Upper lobe of right lung (tissue), 1 donor: ENCODE results near the gene ADAMTS20. TPM values are rescaled to one million over a fixed set of nuclear protein-coding genes. Genes with fewer than 3 reads are reported as not detected.
A peak's percentile ranks its signal among the peaks of the same experiment; 100 is the strongest.

ENCODE experiments used
- ATAC-seq: fragments of 200-7000 bp; cut with Tn5 transposase; one replicate; pipeline ENCODE4 v1.9.1; 2020; ENCODE audit warnings: mild to moderate bottlenecking, moderate library complexity
- DNase-seq: peaks from one replicate; pipeline ENCODE4 v3.0.0-alpha.2; 2020
- H3K27ac ChIP-seq: fragments of 200-600 bp; one replicate; pipeline ENCODE4 v1.8.0; 2022
- H3K27me3 ChIP-seq: fragments of 200-600 bp; one replicate; pipeline ENCODE4 v1.8.0; 2022; ENCODE audit warnings: mild to moderate bottlenecking
- H3K36me3 ChIP-seq: fragments of 200-600 bp; one replicate; pipeline ENCODE4 v1.8.0; 2022
- H3K4me1 ChIP-seq: fragments of 200-600 bp; one replicate; pipeline ENCODE4 v1.8.0; 2022
- H3K4me3 ChIP-seq: fragments of 200-600 bp; one replicate; pipeline ENCODE4 v1.8.0; 2022; ENCODE audit warnings: mild to moderate bottlenecking
- H3K9me3 ChIP-seq: fragments of 200-600 bp; one replicate; pipeline ENCODE4 v1.8.0; 2022
- CTCF ChIP-seq: fragments of 200-600 bp; IDR thresholded peaks from one replicate; pipeline ENCODE4 v1.8.0; 2022; ENCODE audit warnings: antibody characterized with exemption
- intact Hi-C: fragments of 100-400 bp; cut with DNase I; formaldehyde crosslinking; loops from one replicate; pipeline ENCODE4 v1.11.0; 2022
- long read RNA-seq: library from polyadenylated mRNA; unstranded; transcript quantifications from one replicate; pipeline ENCODE4 v2.0.0, GENCODE V29; 2021
- total RNA-seq: library from RNA; stranded (reverse); fragmentation: NEBNext Ultra II Directional; extraction: Animal tissue kit (Norgen Biotek cat#: 25700); gene quantifications from one replicate; pipeline ENCODE4 v1.2.1, GENCODE V29; 2021
- donor health status: DM: no; HTN: yes; CAD: no; lungs with severe emphysema.

The ADAMTS20 gene
- total RNA-seq, result not detected
- long read RNA-seq, result 0 reads

GRCh38 chr12:43551971-43552559 is at the start of gene ADAMTS20:
Gene ADAMTS20, minus strand, starts transcription at chr12:43552203. Its CDS starts 282 bp downstream, at chr12:43551921.
- H3K27me3 ChIP-seq, result peaks cover 31% of the 10 kb centered on the region
- peaks cover 12% of the 10 kb centered on the region for H3K9me3 ChIP-seq
- H3K4me1 ChIP-seq, result no peaks in the 10 kb centered on the region
- DNase-seq (no peak), ATAC-seq (peak; percentile 17)
- TF ChIP-seq CTCF, result no peak
- no peak within 1 kb of the TSS for H3K4me3 ChIP-seq
- no peaks in the 10 kb centered on the region for H3K36me3 ChIP-seq
- no peak within 1 kb of the TSS for H3K27ac ChIP-seq
- intact Hi-C loops, result no loop called here

GRCh38 chr12:43599708-43600107 is 47.7 kb upstream of the ADAMTS20 start:
- no peaks in the 10 kb centered on the region for H3K4me1 ChIP-seq
- ATAC-seq (no peak), DNase-seq (no peak)
- H3K27me3 ChIP-seq, result no peaks in the 10 kb centered on the region
- no peak for TF ChIP-seq CTCF
- intact Hi-C loops, result no loop called here
- H3K36me3 ChIP-seq, result no peaks in the 10 kb centered on the region
- no peak overlapping the region for H3K27ac ChIP-seq
- no peak overlapping the region for H3K4me3 ChIP-seq
- H3K9me3 ChIP-seq, result no peaks in the 10 kb centered on the region

GRCh38 chr12:43599066-43599465 is 47.1 kb upstream of the ADAMTS20 start:
- Histone ChIP-seq H3K27me3 (no peaks in the 10 kb centered on the region), H3K36me3 (no peaks in the 10 kb centered on the region), H3K4me3 (no peak overlapping the region), H3K4me1 (no peaks in the 10 kb centered on the region), H3K27ac (no peak overlapping the region), H3K9me3 (no peaks in the 10 kb centered on the region)
- TF ChIP-seq CTCF, result no peak
- no peak for ATAC-seq
- intact Hi-C loops, result no loop called here
- no peak for DNase-seq

- intact Hi-C loops, result no loop called here
- DNase-seq (no peak), ATAC-seq (no peak)
- H3K27me3 ChIP-seq, result no peaks in the 10 kb centered on the region
- TF ChIP-seq CTCF, result no peak
- no peak overlapping the region for H3K4me3 ChIP-seq
- no peaks in the 10 kb centered on the region for H3K36me3 ChIP-seq
- no peaks in the 10 kb centered on the region for H3K9me3 ChIP-seq
- H3K27ac ChIP-seq, result no peak overlapping the region
- no peaks in the 10 kb centered on the region for H3K4me1 ChIP-seq
Observed at GRCh38 chr12:43590307-43590706, 38.3 kb upstream of the ADAMTS20 start.

- no peak for DNase-seq
- Histone ChIP-seq H3K27me3 (no peaks in the 10 kb centered on the region), H3K4me1 (no peaks in the 10 kb centered on the region), H3K36me3 (no peaks in the 10 kb centered on the region), H3K9me3 (no peaks in the 10 kb centered on the region), H3K4me3 (no peak overlapping the region), H3K27ac (no peak overlapping the region)
- no peak for ATAC-seq
- intact Hi-C loops, result no loop called here
- no peak for TF ChIP-seq CTCF
Observed at GRCh38 chr12:43586646-43587245, 34.7 kb upstream of the ADAMTS20 start.
